ENCODE measurements around the gene ASPG.

Gene ASPG

DNA sequence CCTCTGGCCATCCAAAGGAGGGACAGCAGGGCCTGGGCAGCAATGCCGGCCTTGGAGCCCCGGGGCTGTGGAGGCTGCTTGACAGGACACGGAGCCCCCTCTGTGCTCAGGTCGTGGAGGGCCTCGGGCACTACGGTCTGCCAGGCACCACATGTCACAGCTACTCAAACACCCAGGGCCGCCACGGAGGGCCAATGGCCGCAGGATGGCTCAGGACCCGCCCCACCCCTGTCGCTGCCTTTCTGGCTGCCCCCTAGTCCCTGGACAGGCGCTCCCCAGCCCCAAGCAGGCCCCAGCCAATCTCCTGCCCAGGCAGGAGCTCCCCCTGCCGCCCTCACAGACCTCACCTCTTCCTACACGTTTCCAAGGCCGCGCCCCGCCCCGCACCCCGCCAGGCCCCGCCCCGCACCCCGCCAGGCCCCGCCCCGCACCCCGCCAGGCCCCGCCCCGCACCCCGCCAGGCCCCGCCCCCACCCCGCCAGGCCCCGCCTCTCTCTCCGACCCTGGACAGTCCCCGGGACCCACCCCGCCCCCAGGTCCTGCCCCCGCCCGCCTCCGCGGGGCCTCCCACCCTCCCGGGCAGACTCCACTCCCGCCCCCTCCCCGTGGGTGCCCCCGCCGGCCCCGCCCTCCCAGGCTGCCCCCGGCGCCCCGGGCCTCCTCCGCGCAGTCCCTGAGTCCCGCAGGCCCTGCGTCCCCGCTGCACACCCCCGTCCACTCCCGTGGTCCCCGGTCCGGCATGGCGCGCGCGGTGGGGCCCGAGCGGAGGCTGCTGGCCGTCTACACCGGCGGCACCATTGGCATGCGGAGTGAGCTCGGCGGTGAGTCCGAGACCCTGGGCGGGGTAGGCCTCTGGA lies at the start of gene ASPG:
Gene ASPG (plus strand): TSS at position 669 of the 857 bp plus-strand sequence. CDS start 71 bp downstream, at position 740.
- no peak for DNase-seq

DNA sequence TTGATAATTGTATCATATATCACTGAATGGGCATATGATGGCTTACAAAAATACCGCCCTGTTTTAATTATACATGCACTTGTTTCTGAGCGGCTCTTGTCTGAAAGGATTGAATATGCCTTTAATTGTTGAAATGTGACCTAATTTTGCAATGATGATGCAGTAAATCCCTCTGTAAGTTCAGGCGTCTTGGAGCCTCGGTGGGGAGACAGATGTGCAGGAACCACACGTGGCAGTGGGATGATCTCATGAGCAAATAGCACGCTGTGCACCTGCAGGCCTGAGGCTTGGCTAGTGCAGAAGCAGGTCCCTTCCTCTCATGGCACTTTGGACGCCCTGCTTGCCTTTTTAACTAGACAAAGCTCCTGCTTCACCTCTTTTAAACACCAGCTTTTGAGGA lies 49.3 kb upstream of the ASPG start:
- DNase-seq, result no peak

DNA sequence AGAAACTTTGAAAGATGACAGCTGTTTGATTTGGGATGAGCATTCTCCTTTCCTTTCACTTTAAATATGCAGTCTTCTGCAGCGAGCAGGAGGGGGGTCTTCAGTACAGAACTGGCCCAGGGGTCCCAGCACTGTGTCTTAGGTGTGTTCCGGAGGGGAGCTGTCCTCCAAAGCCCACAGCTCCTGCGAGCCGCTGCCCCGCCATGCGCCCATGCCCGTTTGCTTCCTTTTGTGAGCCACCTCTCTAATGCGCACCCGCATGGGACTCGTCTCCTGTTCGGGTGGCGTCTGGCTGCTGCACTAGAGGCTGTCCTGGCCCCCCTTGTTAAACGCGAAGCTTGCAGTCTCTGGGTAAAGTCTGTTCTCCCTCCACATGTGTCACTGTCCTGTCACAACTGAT lies 48.4 kb upstream of the ASPG start:
- no peak for DNase-seq

DNA sequence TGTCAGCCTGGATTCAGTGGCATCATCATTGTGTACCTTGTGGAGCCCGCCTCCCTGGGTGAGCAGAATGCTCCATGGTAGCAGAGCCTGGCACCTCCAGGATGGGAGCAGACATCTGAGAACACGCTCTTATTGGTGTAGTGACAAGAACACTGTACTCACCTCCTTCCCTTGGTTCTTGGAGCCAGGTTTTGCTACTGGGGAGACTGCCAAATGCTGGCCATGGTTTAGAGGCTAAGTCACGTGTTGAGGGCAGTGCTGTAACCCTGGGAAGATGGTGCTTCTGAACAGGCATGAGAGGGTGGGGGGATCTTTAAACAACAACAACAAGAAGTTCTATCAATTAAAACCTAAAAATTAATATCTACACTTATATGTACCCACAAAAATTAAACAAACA lies 47.6 kb upstream of the ASPG start:
- no peak for DNase-seq

DNA sequence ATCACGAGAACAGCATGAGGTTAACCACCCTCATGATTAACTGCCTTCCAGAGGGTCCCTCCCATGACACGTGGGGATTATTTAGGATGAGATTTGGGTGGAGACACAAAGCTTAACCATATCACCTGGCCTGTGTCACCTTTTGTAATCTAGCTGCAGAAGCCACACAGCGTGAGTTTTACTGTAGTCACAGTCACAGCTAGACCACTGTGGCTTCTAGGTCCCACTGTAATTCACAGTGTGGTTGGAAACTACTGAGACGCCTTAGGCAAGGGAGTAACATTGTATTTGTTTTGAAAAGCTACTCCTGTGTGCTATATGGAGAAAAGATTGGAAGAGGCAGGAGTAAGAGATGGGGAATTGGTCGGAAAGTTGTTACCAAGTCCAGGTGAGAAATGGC lies 46.3 kb upstream of the ASPG start:
- no peak for DNase-seq

DNA sequence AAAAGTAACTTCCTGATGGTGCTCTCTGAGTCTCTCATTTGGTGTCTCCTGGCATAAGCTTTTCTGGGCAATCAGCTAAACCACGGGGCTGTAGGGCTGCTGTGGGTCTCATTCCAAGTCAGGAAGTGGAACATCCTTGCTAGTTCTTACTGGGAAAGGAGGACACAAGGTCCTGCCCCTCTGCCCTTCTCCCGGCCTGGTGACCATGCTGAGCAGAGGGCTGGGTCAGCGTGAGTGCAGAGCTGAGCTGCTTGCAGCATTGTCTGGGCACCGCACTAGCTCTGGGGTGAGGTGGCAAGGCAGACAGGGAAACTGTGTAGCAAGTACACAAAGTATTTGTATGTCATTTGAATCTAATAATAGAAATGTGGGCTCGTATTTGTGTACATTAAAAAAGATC lies 45.0 kb upstream of the ASPG start:
- no peak for DNase-seq

DNA sequence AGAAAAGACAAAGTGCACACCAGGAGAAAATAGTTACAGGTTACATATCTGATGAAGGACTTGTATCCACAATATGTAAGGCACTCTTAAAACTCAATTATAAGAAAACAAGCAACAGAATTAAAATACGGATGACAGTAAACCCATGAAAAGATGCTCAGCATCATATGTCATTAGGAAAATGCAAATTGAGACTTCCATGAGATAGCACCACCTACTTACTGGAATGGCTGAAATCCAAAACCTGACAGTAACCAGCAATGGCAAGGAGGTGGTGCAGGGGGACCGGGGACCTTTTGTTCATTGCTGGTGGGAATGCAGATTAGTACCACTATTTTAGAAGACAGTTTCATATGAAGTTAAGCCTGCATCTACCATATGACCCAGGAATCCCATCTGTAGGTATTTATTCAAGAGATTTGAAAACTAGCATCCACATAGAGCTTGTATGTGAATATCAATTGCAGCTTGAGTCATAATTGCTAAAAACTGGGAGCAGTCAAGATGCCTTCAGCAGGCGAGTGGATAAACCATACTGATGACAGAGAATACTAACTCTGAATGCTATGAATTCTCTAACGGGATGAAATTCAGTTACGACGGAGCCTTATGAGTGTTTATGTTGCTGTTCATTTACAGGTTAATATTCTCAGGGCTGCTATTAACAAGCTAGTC lies 43.9 kb upstream of the ASPG start:
- no peak for DNase-seq

DNA sequence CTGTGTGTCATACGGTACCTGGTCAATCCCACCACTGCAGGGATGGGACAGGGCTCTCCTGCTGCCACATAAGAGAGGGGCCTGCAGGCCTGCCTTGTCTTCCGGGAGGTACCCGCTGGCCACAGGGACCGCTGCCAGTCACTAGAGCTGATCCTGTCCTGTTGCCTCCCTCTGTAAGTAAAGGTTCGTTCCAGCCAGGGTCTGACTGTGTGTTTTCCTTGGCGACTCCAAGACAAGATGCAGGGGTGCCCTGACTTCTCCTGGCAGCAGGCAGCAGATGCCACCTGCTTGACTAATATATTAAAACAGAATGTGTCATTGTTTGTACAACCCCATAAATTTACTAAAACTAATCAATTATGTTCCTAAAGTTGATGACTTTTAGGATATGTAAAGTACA lies 41.5 kb upstream of the ASPG start:
- DNase-seq, result no peak

DNA sequence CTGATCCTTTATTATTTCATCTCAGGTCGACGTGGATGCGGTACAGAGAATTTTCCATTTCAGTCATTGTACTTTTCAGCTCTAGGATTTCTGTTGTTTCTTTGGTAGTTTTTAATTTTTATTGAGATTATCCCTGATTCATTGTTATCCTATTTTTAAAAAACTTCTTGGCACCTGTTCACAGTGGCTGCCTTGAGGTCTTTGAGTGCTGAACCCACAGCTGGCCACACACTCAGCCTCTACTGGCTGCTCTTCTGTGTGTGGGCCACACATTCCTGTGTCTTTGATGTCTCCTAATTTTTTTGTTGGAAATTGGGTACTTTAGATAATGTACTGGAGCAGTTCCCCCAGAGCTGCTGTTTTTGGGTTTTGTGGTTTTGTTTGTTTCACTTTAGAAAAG lies 37.7 kb upstream of the ASPG start:
- DNase-seq, result no peak

DNA sequence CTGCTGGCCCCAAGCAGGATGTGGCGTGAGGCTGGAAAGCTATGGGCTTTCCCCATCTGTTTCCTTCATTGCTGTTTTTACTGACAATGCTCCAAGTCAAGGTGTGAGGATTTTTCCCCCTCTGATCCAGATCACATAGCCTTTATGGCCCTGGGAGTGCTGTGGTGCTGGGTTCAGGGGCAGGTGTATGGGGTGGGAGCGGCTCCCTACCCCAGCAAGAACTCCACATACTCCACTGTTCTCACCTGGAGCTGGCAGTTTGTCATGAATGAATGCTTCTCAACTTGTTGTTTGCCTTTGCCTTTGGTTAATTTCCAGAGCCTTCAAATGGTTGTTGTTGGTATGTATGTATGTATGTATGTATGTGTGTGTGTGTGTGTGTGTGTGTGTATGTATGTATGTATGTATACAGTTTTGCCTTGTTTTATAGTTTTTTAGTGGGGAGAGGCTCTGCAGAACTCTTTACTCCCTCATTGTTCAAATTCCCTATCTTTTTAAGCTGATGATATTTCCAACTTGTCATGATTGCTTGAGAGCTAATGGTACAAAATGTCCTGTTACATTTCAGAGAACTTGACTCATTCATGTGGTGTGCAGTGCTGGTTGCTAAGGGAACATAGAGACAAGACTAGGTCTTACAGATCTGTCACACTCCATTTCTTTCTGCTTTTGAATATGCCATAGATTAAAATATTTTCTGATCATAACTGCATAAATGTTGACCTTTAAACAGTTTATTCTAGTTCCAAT lies 36.6 kb upstream of the ASPG start:
- no peak for DNase-seq

DNA sequence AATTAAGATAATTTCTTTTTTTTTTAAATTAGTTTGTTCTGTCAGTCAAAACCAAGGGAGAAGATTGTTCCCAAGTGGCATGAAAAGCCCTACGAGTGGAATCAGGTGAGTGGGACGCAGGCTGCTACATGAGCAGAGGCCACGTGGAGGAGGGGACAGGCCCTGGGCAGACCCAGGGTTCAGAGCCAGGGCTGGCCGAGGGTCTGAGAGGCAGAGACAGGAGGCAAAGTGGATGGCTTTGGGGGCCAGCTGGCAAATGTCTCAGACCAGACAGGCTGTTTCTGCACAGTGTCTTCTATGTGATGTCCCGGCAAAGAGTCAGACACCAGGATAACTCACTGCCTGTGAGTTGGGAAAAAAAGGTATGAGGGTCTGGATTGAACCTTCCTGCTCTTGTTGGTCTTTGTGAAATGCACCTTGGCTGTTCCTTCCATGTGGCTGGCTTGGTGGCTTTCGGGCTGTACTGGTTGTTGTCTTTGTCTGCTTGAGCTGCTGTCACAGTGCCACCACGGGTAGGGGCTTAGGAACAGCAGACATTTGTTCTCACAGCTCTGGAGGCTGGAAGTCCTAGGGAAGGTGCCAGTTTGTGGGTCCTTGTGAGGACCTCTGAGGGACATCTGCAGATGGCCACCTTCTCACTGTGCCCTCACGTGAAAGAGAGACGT lies 35.8 kb upstream of the ASPG start:
- no peak for DNase-seq

DNA sequence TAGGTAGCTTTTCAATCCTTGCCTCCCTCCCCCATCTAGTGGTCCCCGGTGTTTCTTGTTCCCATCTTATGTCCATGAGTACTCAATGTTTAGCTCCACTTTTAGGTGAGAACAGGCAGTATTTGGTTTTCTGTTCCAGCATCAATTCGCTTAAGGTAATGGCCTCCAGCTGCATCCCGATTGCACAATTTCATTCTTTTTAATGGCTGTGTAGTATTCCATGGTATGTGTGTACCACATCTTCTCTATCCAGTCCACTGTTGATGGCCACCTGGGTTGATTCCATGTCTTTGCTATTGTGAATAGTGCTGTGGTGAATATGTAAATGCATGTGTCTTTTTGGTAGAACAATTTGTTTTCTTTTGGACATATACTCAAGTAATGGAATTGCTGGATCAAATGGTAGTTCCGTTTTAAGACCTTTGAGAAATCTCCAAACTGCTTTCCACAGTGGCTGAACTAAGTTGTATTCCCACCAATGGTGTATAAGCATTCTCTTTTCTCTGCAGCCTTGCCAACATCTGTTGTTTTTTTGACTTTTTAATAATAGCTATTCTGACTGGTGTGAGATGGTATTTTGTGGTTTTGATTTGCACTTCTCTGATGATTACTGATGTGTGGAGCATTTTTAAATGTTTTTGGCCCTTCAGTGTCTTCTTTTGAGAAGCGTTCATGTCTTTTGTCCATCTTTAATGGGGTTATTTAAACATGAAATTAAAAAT lies 34.2 kb upstream of the ASPG start:
- DNase-seq, result no peak

DNA sequence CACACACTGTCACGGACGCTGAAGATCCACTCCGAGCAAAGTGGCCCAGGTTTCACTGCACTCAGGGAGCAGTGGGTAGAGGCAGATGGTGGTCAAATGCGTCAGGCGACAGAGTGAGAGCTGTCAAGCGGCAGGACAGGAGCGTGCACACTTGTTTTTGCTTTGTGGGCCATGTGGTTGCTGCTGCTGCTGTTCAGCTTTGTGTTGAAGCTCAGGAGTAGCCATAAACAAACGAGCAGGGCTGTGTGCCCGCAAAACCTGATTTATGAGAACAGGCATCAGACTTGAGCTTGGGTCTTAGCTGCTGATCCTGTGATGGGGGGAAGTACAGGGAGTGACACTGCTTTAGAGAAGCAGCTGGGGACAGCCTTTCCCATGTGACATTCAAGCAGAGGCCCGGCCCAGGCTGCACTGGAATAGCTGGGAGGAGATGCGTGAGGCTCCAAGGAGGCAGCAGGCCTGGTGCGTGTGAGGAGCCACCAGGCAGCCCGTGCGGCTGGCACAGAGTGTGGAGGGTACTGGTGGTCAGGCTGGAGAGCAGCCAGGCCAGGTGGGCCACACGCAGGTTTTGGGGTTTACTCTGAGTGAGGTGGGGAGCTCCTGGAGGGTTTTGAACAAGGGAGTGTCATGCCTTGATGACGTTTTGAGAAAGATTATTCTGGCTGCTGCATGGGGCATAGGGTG lies 31.1 kb upstream of the ASPG start:
- DNase-seq, result no peak

DNA sequence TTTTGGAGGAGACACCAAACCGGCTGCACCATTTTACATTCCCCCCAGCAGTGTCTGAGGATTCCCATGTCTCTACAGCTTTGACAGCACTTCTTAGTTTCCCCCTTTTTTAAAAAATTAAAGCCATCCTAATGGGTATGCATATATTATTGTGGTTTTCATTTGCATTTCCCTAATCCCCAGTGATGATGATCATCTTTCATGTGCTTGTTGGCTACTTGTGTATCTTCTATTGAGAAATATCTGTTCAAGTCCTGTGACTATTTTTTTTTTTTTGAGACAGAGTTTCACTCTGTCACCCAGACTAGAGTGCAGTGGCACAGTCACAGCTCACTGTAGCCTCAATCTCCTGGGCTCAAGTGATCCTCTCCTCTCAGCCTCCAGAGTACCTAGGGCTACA lies 23.2 kb upstream of the ASPG start:
- no peak for DNase-seq

DNA sequence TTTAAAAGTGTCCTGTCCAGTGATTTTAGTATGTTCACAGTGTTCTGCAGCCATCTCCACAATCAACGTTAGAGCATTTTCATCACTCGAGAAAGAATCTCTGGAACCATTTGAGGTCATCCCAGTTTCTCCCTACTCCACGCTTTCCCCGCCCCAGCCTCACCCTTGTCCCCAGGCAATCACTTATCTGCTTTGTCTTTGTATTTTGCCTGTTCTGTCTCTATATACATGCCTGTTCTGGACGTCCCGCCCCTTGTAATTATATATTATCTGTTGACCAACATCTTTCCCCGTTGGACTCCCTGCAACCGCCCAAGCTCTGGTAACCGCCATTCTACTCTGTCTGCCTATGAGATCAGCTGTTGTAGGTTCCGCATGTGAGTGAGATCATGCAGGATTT lies 21.5 kb upstream of the ASPG start:
- DNase-seq, result no peak

DNA sequence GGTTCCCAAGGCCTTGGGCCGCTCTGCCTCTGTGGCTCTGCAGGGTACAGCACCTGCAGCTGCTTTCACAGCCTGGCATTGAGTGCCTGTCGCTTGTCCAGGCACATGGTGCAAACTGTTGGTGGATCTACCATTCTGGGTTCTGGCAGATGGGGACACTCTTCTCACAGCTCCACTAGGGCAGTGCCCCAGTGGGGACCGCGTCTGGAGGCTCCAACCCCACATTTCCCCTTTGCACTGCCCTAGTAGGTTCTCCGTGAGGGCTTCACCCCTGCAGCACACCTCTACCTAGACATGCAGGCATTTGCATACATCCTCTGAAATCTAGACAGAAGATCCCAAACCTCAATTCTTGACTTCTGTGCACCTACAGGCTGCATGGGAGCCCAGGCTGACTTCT lies 19.2 kb upstream of the ASPG start:
- DNase-seq, result no peak

DNA sequence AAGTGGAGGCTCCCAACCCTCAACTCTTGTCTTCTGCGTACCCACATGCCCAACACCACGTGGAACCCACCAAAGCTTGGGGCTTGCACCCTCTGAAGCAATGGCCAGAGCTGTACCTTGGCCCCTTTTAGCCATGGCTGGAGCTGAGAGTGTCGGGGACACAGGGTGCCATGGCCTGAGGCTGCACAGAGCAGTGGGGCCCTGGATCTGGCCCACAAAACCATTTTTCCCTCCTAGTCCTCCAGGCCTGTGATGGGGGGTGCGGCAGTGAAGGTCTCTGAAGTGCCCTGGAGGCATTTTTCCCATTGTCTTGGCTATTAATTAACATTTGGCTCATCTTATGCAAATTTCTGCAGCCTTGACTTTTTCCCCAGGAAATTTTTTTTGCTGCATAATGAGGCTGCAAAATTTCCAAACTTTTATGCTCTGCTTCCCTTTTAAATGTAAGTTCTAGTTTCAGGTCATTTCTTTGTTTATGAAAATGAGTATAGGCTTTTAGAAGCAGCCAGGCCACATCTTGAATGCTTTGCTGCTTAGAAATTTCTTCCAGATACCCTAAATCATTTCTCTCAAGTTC lies 18.7 kb upstream of the ASPG start:
- no peak for DNase-seq

DNA sequence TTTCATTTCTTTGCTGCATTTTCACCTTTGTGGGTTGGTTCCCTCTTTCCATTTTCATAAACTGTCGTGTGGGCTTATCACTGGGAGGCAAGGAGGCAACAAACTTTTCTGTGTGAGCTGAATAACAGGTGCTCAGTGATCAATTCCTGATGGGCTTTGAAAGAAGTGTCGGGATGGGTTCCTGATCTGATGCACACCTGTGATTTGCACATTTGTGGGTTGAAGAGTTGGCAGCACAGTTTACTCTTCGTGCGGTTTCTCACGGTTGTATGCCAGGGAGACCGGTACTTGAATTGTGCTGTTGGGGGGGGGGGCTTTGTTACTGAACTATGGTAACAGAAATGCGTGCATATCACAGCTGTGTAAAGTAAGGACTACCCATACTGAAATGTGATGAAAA lies 16.0 kb upstream of the ASPG start:
- no peak for DNase-seq

DNA sequence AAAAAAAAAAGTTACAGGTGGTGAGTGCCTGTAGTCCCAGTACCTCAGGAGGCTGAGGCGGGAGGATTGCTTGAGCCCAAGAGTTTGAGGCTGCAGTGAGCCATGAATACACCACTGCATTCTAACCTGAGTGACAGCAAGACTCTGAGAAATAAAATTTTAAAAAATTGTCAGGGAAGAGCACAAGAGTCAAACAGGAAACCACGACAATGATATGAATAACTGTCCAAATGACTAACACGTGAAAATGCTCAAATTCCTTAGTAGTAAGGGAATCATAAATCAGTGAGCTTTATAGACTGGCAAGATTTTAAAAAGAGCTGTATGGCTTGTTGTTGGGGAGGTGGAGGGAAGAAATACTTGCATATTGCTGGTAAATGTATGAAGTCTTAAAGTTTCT lies 12.9 kb upstream of the ASPG start:
- DNase-seq, result no peak

DNA sequence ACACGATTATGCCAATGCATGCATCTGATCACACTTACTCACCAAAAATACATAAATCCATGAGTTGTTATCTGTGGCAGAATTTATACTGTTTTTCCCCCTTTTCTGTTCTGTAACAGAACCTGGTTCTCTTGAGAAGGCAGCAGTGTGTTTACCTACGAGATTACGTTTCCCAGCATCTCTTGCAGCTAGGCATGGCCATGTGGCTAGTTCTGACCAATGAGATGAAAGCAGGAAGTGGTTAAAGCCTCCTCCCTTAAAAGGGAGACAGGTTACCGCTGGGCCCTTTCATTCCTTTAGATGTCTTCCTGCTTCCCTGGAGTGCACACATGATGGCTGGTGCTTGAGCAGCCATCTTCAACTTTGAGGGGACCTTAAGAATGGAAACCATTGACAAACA lies 11.7 kb upstream of the ASPG start:
- DNase-seq, result no peak

DNA sequence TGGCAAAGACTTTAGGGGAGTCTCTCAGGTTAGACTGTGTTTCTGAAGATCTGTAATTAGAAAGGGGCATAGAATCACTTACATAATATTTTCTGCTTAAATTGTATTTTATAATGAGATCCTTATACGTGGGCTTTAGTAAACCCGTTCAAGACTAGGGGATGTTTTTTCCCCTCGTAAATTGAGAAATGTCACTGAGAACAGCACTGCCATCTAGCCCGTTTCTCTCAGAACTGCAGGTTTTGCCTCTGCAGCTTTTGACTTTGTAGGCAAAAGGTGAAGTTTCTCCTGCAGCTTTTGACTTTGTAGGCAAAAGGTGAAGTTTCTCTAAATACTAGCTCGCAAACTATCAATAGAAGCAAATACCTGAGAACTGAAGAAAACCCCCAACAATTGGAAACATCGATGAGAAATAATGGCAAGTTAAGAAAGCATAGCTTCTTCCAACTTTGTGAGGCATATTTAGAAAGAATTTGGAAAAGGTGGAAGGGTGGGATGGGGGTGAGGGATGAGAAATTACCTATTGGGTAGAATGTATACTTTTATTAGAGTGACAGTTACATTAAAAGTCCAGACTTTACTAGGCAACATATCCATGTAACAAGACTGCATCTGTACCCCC lies 9.9 kb upstream of the ASPG start:
- no peak for DNase-seq

Data from fibroblast of skin of right quadriceps (primary cell).